ENCODE data around the gene PHF21A.
"Not testable (repeated sequence)": the region's sequence is repeated elsewhere in the genome, so short reads cannot be mapped to it uniquely, and the experiment has no call there.

Gene PHF21A

DNA sequence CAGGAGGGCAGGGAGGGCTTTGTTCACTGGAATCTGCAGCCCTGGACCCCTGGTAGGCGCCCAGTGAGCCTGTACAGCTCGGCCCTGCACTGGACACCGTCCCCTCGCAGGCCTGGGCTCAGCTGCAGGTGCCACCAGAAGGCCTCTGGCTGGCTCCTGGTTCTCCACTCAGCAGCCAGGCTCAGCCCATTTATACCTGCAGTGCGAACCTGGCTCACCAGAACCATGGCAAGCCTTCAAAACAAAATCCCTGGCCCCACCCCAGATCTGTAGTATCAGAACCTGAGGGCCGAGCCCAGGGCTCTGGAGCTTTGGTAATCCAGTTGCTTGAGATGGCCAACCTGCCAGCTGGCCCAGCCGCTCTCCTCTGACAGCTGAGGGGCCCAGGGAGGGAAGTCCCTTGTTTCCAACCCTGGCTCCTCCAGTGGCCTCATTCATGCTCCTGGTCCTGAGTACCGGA is 213.3 kb downstream of the PHF21A start:
- DNase-seq (ENCODE audit: low read depth, low spot score) = no peak
- Histone ChIP-seq H3K27ac (no peak overlapping the region), H3K36me3 (ENCODE audit: insufficient read depth, low read length) (no peaks in the 10 kb centered on the region; the same call in 1 of the 2 replicates), H3K4me3 (no peak overlapping the region), H3K9me3 (ENCODE audit: low read depth, low read length) (no peaks in the 10 kb centered on the region), H3K9ac (ENCODE audit: insufficient read length) (no peak overlapping the region)
- peak; percentile 24; the same call in 1 of the 2 replicates for TF ChIP-seq POLR2AphosphoS5 (IDR thresholded peaks at IDR 0.05; ENCODE audit: borderline replicate concordance, low read depth, low read length)
- no peak for TF ChIP-seq FOXP2 (optimal IDR thresholded peaks at IDR 0.05; ENCODE audit: control extremely low read depth, extremely low read length, insufficient read depth)

- Histone ChIP-seq H3K27ac (no peak within 1 kb of the TSS), H3K9ac (ENCODE audit: insufficient read length) (no peak within 1 kb of the TSS), H3K36me3 (ENCODE audit: insufficient read depth, low read length) (no peaks in the 10 kb centered on the region), H3K4me3 (no peak within 1 kb of the TSS), H3K9me3 (ENCODE audit: low read depth, low read length) (no peaks in the 10 kb centered on the region)
- TF ChIP-seq EZH2 (IDR thresholded peaks at IDR 0.05) (no peak), POLR2AphosphoS5 (IDR thresholded peaks at IDR 0.05; ENCODE audit: borderline replicate concordance, low read depth, low read length) (no peak), FOXP2 (optimal IDR thresholded peaks at IDR 0.05; ENCODE audit: control extremely low read depth, extremely low read length, insufficient read depth) (no peak)
- DNase-seq (ENCODE audit: low read depth, low spot score) = no peak
Observed at GRCh38 chr11:45906965-45907611, 214.2 kb downstream of the PHF21A start, which contains the start of gene FREY1. Gene FREY1 (minus strand): TSS chr11:45907271. CDS start chr11:45907245, 26 bp downstream.

DNA sequence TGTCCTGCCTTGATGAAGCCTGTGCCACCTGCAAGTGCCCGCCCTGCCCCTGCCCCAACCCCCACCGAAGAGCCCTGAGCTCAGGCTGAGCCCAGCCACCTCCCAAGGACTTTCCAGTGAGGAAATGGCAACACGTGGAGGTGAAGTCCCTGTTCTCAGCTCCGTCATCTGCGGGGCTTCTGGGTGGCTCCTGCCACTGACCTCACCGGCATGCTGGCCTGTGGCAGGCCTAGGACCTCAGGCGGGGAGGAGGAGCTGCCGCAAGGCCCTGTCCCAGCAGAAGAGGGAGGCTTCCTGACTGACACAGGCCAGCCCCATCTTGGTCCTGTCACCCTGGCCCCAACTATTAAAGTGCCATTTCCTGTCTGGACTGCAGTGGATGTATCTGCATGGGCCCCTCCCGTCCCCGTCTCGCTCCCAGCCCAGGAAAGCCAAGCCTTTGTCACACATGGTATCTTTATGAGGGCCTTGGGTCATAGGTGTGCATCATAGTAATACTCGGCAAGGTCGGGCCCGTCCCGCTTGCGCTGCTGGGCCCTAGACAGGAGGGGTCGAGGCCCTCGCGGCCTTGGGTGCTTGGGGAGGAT is 215.1 kb downstream of the PHF21A start:
- no peak overlapping the region for H3K27ac ChIP-seq
- no peak for TF ChIP-seq EZH2 (IDR thresholded peaks at IDR 0.05)
- TF ChIP-seq FOXP2 (optimal IDR thresholded peaks at IDR 0.05; ENCODE audit: control extremely low read depth, extremely low read length, insufficient read depth) = no peak
- no peak for TF ChIP-seq POLR2AphosphoS5 (IDR thresholded peaks at IDR 0.05; ENCODE audit: borderline replicate concordance, low read depth, low read length)
- H3K36me3 ChIP-seq (ENCODE audit: insufficient read depth, low read length) = no peaks in the 10 kb centered on the region
- H3K9me3 ChIP-seq (ENCODE audit: low read depth, low read length) = no peaks in the 10 kb centered on the region
- H3K4me3 ChIP-seq = no peak overlapping the region
- DNase-seq (ENCODE audit: low read depth, low spot score) = no peak
- H3K9ac ChIP-seq (ENCODE audit: insufficient read length) = no peak overlapping the region

- not testable (repeated sequence) for H3K36me3 ChIP-seq (ENCODE audit: insufficient read depth, low read length); H3K4me3 ChIP-seq; H3K9ac ChIP-seq (ENCODE audit: insufficient read length)
Observed at GRCh38 chr11:45905576-45905975, 215.7 kb downstream of the PHF21A start.

GRCh38 chr11:45905095-45905494 is 216.2 kb downstream of the PHF21A start:
- TF ChIP-seq EZH2 (IDR thresholded peaks at IDR 0.05) (no peak), FOXP2 (optimal IDR thresholded peaks at IDR 0.05; ENCODE audit: control extremely low read depth, extremely low read length, insufficient read depth) (no peak), POLR2AphosphoS5 (IDR thresholded peaks at IDR 0.05; ENCODE audit: borderline replicate concordance, low read depth, low read length) (no peak)
- H3K9me3 ChIP-seq (ENCODE audit: low read depth, low read length) = no peaks in the 10 kb centered on the region
- DNase-seq (ENCODE audit: low read depth, low spot score) = no peak
- no peak overlapping the region for H3K4me3 ChIP-seq
- no peaks in the 10 kb centered on the region for H3K36me3 ChIP-seq (ENCODE audit: insufficient read depth, low read length)
- H3K27ac ChIP-seq = no peak overlapping the region
- H3K9ac ChIP-seq (ENCODE audit: insufficient read length) = no peak overlapping the region

More at GRCh38 chr11:45905576-45905975, 215.7 kb downstream of the PHF21A start:
- not testable (repeated sequence) for H3K9me3 ChIP-seq (ENCODE audit: low read depth, low read length); DNase-seq (ENCODE audit: low read depth, low spot score); H3K27ac ChIP-seq

DNA sequence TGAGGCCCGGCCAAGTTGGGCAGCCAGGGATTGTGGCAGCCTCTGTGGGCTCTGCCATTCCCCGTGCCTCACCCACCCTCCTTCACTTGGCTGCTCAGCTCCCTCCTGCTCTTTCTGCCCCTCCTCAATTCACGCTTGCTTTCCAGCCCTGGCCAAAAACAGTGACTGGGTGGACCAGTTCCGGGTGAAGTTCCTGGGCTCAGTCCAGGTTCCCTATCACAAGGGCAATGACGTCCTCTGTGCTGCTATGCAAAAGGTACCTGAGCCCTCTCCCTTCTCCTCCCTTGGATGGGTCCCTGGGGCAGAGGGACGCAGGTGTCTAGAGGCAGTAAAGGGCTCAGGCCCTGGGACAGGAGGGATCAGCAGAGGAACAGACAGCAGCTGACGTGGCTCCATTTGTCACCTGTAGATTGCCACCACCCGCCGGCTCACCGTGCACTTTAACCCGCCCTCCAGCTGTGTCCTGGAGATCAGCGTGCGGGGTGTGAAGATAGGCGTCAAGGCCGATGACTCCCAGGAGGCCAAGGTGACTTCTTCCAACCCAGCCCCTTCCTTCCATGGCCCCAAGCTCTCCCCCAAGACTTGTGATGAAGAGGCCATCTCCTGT is 216.8 kb downstream of the PHF21A start:
- Histone ChIP-seq H3K9ac (ENCODE audit: insufficient read length) (no peak overlapping the region), H3K27ac (no peak overlapping the region), H3K9me3 (ENCODE audit: low read depth, low read length) (no peaks in the 10 kb centered on the region), H3K4me3 (no peak overlapping the region), H3K36me3 (ENCODE audit: insufficient read depth, low read length) (no peaks in the 10 kb centered on the region)
- DNase-seq (ENCODE audit: low read depth, low spot score) = no peak
- no peak for TF ChIP-seq POLR2AphosphoS5 (IDR thresholded peaks at IDR 0.05; ENCODE audit: borderline replicate concordance, low read depth, low read length)
- TF ChIP-seq FOXP2 (optimal IDR thresholded peaks at IDR 0.05; ENCODE audit: control extremely low read depth, extremely low read length, insufficient read depth) = no peak
- TF ChIP-seq EZH2 (IDR thresholded peaks at IDR 0.05) = no peak

GRCh38 chr11:45902452-45903380 is 218.5 kb downstream of the PHF21A start:
- no peaks in the 10 kb centered on the region for H3K36me3 ChIP-seq (ENCODE audit: insufficient read depth, low read length)
- no peak overlapping the region for H3K27ac ChIP-seq
- no peak overlapping the region for H3K4me3 ChIP-seq
- H3K9me3 ChIP-seq (ENCODE audit: low read depth, low read length) = no peaks in the 10 kb centered on the region
- TF ChIP-seq POLR2AphosphoS5 (IDR thresholded peaks at IDR 0.05; ENCODE audit: borderline replicate concordance, low read depth, low read length) (no peak), FOXP2 (optimal IDR thresholded peaks at IDR 0.05; ENCODE audit: control extremely low read depth, extremely low read length, insufficient read depth) (no peak), EZH2 (IDR thresholded peaks at IDR 0.05) (no peak)
- H3K9ac ChIP-seq (ENCODE audit: insufficient read length) = no peak overlapping the region
- DNase-seq (ENCODE audit: low read depth, low spot score) = no peak

DNA sequence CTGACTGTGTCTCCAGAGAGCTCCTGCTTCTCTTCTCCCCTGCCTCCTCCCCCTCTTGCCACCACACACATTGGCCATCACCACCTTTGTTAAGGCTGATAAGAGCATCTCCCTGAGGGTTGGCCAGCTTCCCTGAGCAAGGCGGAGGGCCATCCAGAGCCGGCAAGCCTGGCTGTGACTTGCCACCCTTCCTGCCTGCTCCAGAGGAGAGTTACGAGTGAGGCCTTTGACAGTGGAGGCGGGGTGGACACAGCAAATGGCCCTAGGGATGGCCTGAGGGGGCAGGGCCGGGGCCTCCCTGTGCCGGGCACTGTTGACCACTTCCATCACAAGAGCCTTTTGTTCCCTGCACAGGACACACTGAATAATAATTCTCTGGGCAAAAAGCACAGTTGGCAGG is 219.6 kb downstream of the PHF21A start:
- Histone ChIP-seq H3K9me3 (ENCODE audit: low read depth, low read length) (no peaks in the 10 kb centered on the region), H3K9ac (ENCODE audit: insufficient read length) (no peak overlapping the region), H3K36me3 (ENCODE audit: insufficient read depth, low read length) (no peaks in the 10 kb centered on the region), H3K4me3 (no peak overlapping the region), H3K27ac (no peak overlapping the region)
- no peak for DNase-seq (ENCODE audit: low read depth, low spot score)
- TF ChIP-seq POLR2AphosphoS5 (IDR thresholded peaks at IDR 0.05; ENCODE audit: borderline replicate concordance, low read depth, low read length) (no peak), EZH2 (IDR thresholded peaks at IDR 0.05) (no peak), FOXP2 (optimal IDR thresholded peaks at IDR 0.05; ENCODE audit: control extremely low read depth, extremely low read length, insufficient read depth) (no peak)
